K562 (cell line): ENCODE results near the gene FAM53A. TPM values are rescaled to one million over a fixed set of nuclear protein-coding genes. Genes with fewer than 3 reads are reported as not detected.

Experiments used
- ATAC-seq: fragments of 200-7000 bp; cut with Tn5 transposase; 3 replicates; pipeline ENCODE4 v1.9.1; 2020; ENCODE audit warnings: moderate library complexity
- BruUV-seq: library from RNA; stranded (reverse); fragments of 400-500 nt; replicated peaks from 2 replicates; lab custom pipeline; 2021; lab: Mats Ljungman, UMichigan
- CTCF ChIA-PET: fragments of 300-600 bp; formaldehyde crosslinking; extraction: SDS; loops from one replicate; lab custom pipeline; 2021; ENCODE audit warnings: low intra/inter-chr PET ratio; lab: Yijun Ruan, JAX
- POLR2A ChIA-PET: fragments of 300-600, 350-650 bp; sonication (Branson Sonifier 250); formaldehyde crosslinking; extraction: SDS; loops from one replicate; lab custom pipeline; 2021; ENCODE audit warnings: antibody characterized with exemption, inconsistent platforms; lab: Yijun Ruan, JAX
- DNase-seq, 4 experiments: peaks; one replicate each; pipeline versions ENCODE4 v3.0.0 to v3.0.0-alpha.2; 2011 to 2018; ENCODE audit warnings: low spot score in 3 of 4, mixed read lengths in 3 of 4; ENCODE audit errors: extremely low read depth in 1 of 4
- FAIRE-seq: peaks from 2 replicates; lab custom pipeline; 2011; peaks lifted over from hg19 to GRCh38; lab: Jason Lieb, UNC
- H2AFZ ChIP-seq: 2 replicates; pipeline ENCODE4 v1.6.0; 2011; ENCODE audit warnings: low read depth, low read length, control low read depth, inconsistent platforms
- H3K27ac ChIP-seq: fragments of 200-600 bp; 3 replicates; pipeline ENCODE4 v1.8.0; 2011; ENCODE audit warnings: low read depth, mild to moderate bottlenecking, control low read depth, inconsistent platforms, low read length, moderate library complexity, mixed read lengths; ENCODE audit errors: extremely low read depth
- H3K27me3 ChIP-seq, 2 experiments: fragments of 300-600 bp in 1 of 2; 2 replicates in 1 of 2; 3 replicates in 1 of 2; pipeline versions ENCODE4 v1.6.0 to v1.8.0; 2011; ENCODE audit warnings: inconsistent platforms in 2 of 2, low read length in 2 of 2, mild to moderate bottlenecking in 1 of 2, mixed read lengths in 1 of 2, moderate library complexity in 1 of 2; ENCODE audit not compliant: control insufficient read depth in 2 of 2, insufficient read depth in 2 of 2
- H3K36me3 ChIP-seq: fragments of 300-600 bp; 3 replicates; pipeline ENCODE4 v1.8.0; 2011; ENCODE audit warnings: mild to moderate bottlenecking, low read length, inconsistent platforms; ENCODE audit not compliant: control insufficient read depth, insufficient read depth
- H3K4me1 ChIP-seq, 2 experiments: fragments of 200-600 bp in 1 of 2; replicated peaks in 1 of 2; 2 replicates in 1 of 2; 3 replicates in 1 of 2; pipeline versions ENCODE4 v1.5.1 to v1.8.0; 2011; ENCODE audit warnings: inconsistent platforms in 2 of 2, low read length in 2 of 2, mild to moderate bottlenecking in 1 of 2, mixed read lengths in 1 of 2, moderate library complexity in 1 of 2; ENCODE audit not compliant: control insufficient read depth in 2 of 2, insufficient read depth in 2 of 2
- H3K4me2 ChIP-seq: 2 replicates; pipeline ENCODE4 v1.6.1; 2011; ENCODE audit warnings: low read length, control low read depth, inconsistent platforms, mixed read lengths; ENCODE audit not compliant: insufficient read depth
- H3K4me3 ChIP-seq: fragments of 200-600 bp; sonication (generic), shearing (Covaris generic); 2 replicates; pipeline ENCODE4 v1.5.1; 2016; ENCODE audit warnings: control low read depth, inconsistent platforms
- H3K79me2 ChIP-seq: fragments of 200-600 bp; 3 replicates; pipeline ENCODE4 v1.8.0; 2011; ENCODE audit warnings: low read length, inconsistent platforms; ENCODE audit not compliant: control insufficient read depth, insufficient read depth
- H3K9ac ChIP-seq, 2 experiments: 2 replicates each; pipeline versions ENCODE4 v1.6.0 to v1.6.1; 2011; ENCODE audit warnings: low read depth in 2 of 2, low read length in 2 of 2, control low read depth in 1 of 2, inconsistent platforms in 1 of 2, mild to moderate bottlenecking in 1 of 2, mixed read lengths in 1 of 2; ENCODE audit not compliant: insufficient read depth in 1 of 2
- H3K9me1 ChIP-seq: one replicate; pipeline ENCODE4 v1.6.0; 2011; ENCODE audit warnings: inconsistent platforms, mild to moderate bottlenecking, low read length, moderate library complexity; ENCODE audit not compliant: control insufficient read depth, insufficient read depth
- H3K9me3 ChIP-seq: replicated peaks from 2 replicates; pipeline ENCODE4 v1.5.1; 2011; ENCODE audit warnings: low read depth, low read length, inconsistent platforms; ENCODE audit not compliant: control insufficient read depth, insufficient read depth
- H4K20me1 ChIP-seq: replicated peaks from 2 replicates; pipeline ENCODE4 v1.6.1; 2011; ENCODE audit warnings: low read length, inconsistent platforms, mixed read lengths; ENCODE audit not compliant: control insufficient read depth, insufficient read depth
- ATF1 ChIP-seq, 2 experiments: fragments of 450-650 bp in 1 of 2; IDR thresholded peaks; 2 replicates each; pipeline ENCODE4 v1.6.1; 2016; ENCODE audit warnings: missing compliant biosample characterization in 1 of 2, missing genetic modification characterization in 1 of 2
- CXXC5 ChIP-seq: fragments of 250-450 bp; sonication (Bioruptor Pico); IDR thresholded peaks from 2 replicates; pipeline ENCODE4 v1.8.0; 2022; ENCODE audit warnings: inconsistent platforms, mild to moderate bottlenecking, moderate library complexity
- EHMT2 ChIP-seq: fragments of 450-650 bp; IDR thresholded peaks from 2 replicates; pipeline ENCODE4 v1.6.1; 2018; ENCODE audit warnings: antibody characterized with exemption
- EP400 ChIP-seq: fragments of 450-650 bp; IDR thresholded peaks from 2 replicates; pipeline ENCODE4 v1.6.1; 2017; ENCODE audit warnings: antibody characterized with exemption, mild to moderate bottlenecking, moderate library complexity
- L3MBTL2 ChIP-seq: fragments of 450-650 bp; IDR thresholded peaks from 2 replicates; pipeline ENCODE4 v1.6.1; 2016; ENCODE audit warnings: mild to moderate bottlenecking, moderate library complexity
- MEF2D ChIP-seq: conservative IDR thresholded peaks from 2 replicates; pipeline ENCODE4 v1.6.1; 2016; ENCODE audit warnings: low read depth, missing genetic modification characterization, missing compliant biosample characterization
- MYNN ChIP-seq, 2 experiments: sonication (generic); formaldehyde crosslinking in 1 of 2; IDR thresholded peaks; 2 replicates each; pipeline versions ENCODE4 v1.5.0 to v1.6.1; 2016 to 2020; ENCODE audit warnings: antibody characterized with exemption in 1 of 2, missing genetic modification reagents in 1 of 2
- NRF1 ChIP-seq, 2 experiments: fragments of 450-650 bp; IDR thresholded peaks in 1 of 2; conservative IDR thresholded peaks in 1 of 2; 2 replicates each; pipeline ENCODE4 v1.6.1; 2014; ENCODE audit warnings: mild to moderate bottlenecking in 2 of 2
- PHF20 ChIP-seq: fragments of 450-650 bp; IDR thresholded peaks from 2 replicates; pipeline ENCODE4 v1.6.1; 2018; ENCODE audit not compliant: partially characterized antibody
- TFAP4 ChIP-seq: sonication (generic); formaldehyde crosslinking; IDR thresholded peaks from 2 replicates; pipeline ENCODE4 v1.8.0; 2022; ENCODE audit warnings: missing genetic modification reagents, mild to moderate bottlenecking, moderate library complexity, borderline replicate concordance
- TRIM24 ChIP-seq, 2 experiments: fragments of 450-650 bp; IDR thresholded peaks; 2 replicates each; pipeline ENCODE4 v1.6.1; 2016
- ZBTB12 ChIP-seq: fragments of 250-450 bp; sonication (Bioruptor Pico); IDR thresholded peaks from 2 replicates; pipeline ENCODE4 v1.4.0; 2020
- ZFX ChIP-seq: sonication (generic); formaldehyde crosslinking; IDR thresholded peaks from 2 replicates; pipeline ENCODE4 v1.8.0; 2022; ENCODE audit warnings: mild to moderate bottlenecking, missing genetic modification reagents, moderate library complexity
- WGBS: fragments of 100-300 bp; shearing (Covaris generic); methylation state at CpG from one replicate; pipeline ENCODE4 v1.1.6; 2016; ENCODE audit warnings: low coverage, mixed read lengths; ENCODE audit not compliant: insufficient coverage; ENCODE audit errors: missing lambda C conversion rate; 5-methylcytosine and 5-hydroxymethylcytosine counted together
- in situ Hi-C: fragments of 300-500 bp; cut with MboI; formaldehyde crosslinking; loops from 4 replicates; pipeline ENCODE4 v1.15.0; 2018; ENCODE audit warnings: inconsistent platforms, mixed read lengths
- intact Hi-C: fragments of 100-400 bp; cut with micrococcal nuclease; formaldehyde crosslinking; loops from 2 replicates; pipeline ENCODE4 v1.14.2; 2022
- polyA plus RNA-seq, 8 experiments: library from polyadenylated mRNA; depleted of rRNA in 4 of 8; stranded (reverse) in 5 of 8; unstranded in 3 of 8; fragments of >200 nt; fragmentation: Nextera tagmentation in 2 of 8; fragmentation: Illumina TruSeq in 1 of 8; extraction: Ambion mirVana in 2 of 8; extraction: Trizol in 1 of 8; gene quantifications; 2 replicates each; pipeline versions ENCODE4 v1.2.1 to v1.2.3, GENCODE V29; 2011 to 2014; ENCODE audit warnings: inconsistent platforms in 1 of 8, missing spikeins in 1 of 8
- total RNA-seq, 7 experiments: library from RNA; depleted of rRNA in 6 of 7; stranded (reverse); fragments of >200 nt in 6 of 7; fragmentation: Illumina TruSeq in 2 of 7; extraction: Trizol in 2 of 7; gene quantifications; 2 replicates each; pipeline versions ENCODE4 v1.2.1 to v1.2.3, GENCODE V29; 2011 to 2021; ENCODE audit warnings: low replicate concordance in 1 of 7
- TF ChIP-seq, protein P1 (sequence below): fragments of 200-800 bp; sonication (Bioruptor generic); IDR thresholded peaks from 2 replicates; pipeline ENCODE4 v1.6.1; 2017; ENCODE audit warnings: missing genetic modification characterization, missing compliant biosample characterization
- TF ChIP-seq, protein P2 (sequence below): fragments of 450-650 bp; IDR thresholded peaks from 2 replicates; pipeline ENCODE4 v1.6.1; 2014; ENCODE audit warnings: low read depth, mild to moderate bottlenecking, moderate library complexity, borderline replicate concordance

The FAM53A gene
- total and polyA plus RNA-seq, 9 of the 15 experiments (the other 6 are each of a cell fraction or from before 2014, with no cell fraction given): 0.53 to 2.7 (median 1.4) TPM; not detected in 2

- ChIA-PET CTCF (no interaction called here), POLR2A (interaction anchor here (4.0 kb wide), 1 partner anchor 10 kb away, joined by 15 read pairs; no protein-coding TSS in a partner anchor)
- 29% methylated on average over 26 of the region's 36 CpGs for WGBS
- in situ Hi-C loops (no loop called here), intact Hi-C loops (no loop called here)
- no peaks in the 10 kb centered on the region for H3K9me1 ChIP-seq
- H3K36me3 ChIP-seq: no peaks in the 10 kb centered on the region
- peaks cover 16% of the 10 kb centered on the region for H3K9me3 ChIP-seq
- no peaks in the 10 kb centered on the region for H4K20me1 ChIP-seq
- H3K79me2 ChIP-seq: no peaks in the 10 kb centered on the region
- peak overlapping the region; percentile 12; the same call in 1 of the 3 replicates for H3K27ac ChIP-seq
- H3K9ac ChIP-seq: no peak overlapping the region
- no peak for ATAC-seq
- no TSS peak for BruUV-seq
- H3K4me2 ChIP-seq: peak overlapping the region; percentile 33; the same call in 1 of the 2 replicates
- H3K27me3 ChIP-seq: peaks cover 0 to 9% of the 10 kb centered on the region in 2 experiments; a peak in 2 of 5 replicates
- H3K4me1 ChIP-seq: peaks cover 11 to 48% of the 10 kb centered on the region in 2 experiments
- no peak for FAIRE-seq
- peak overlapping the region; percentile 46 for H2AFZ ChIP-seq
- DNase-seq: peak in 2 of 4 experiments; percentile 28 to 29
- no peak overlapping the region for H3K4me3 ChIP-seq
- TF ChIP-seq PHF20 (peak; percentile 23), TRIM24 (IDR thresholded peaks at IDR 0.05) (0 out of 4 replicates have a peak, but pooled peaks of 1 of the 2 experiments have one; percentile 21), CXXC5 (peak; percentile 39), MYNN (IDR thresholded peaks at IDR 0.05) (no peak), MYNN (CRISPR knock-in tag; IDR thresholded peaks at IDR 0.05) (no peak), TFAP4 (peak; percentile 75), ZBTB12 (CRISPR knock-in tag) (0 out of 2 replicates have a peak, but pooled peaks have one; percentile 40), ZFX (peak; percentile 51), EP400 (no peak), MEF2D (tag) (peak; percentile 92), EHMT2 (no peak), ATF1 (CRISPR knock-in tag; IDR thresholded peaks at IDR 0.05) (no peak), ATF1 (tag; IDR thresholded peaks at IDR 0.05) (peak; percentile 45; the same call in 1 of the 2 replicates), L3MBTL2 (peak; percentile 37; the same call in 1 of the 2 replicates), NRF1 (conservative IDR thresholded peaks at IDR 0.05 in 1 of 2, IDR thresholded peaks at IDR 0.05 in 1 of 2) (0 out of 4 replicates have a peak, but pooled peaks of 1 of the 2 experiments have one; percentile 11)
- TF ChIP-seq, protein P1, sequence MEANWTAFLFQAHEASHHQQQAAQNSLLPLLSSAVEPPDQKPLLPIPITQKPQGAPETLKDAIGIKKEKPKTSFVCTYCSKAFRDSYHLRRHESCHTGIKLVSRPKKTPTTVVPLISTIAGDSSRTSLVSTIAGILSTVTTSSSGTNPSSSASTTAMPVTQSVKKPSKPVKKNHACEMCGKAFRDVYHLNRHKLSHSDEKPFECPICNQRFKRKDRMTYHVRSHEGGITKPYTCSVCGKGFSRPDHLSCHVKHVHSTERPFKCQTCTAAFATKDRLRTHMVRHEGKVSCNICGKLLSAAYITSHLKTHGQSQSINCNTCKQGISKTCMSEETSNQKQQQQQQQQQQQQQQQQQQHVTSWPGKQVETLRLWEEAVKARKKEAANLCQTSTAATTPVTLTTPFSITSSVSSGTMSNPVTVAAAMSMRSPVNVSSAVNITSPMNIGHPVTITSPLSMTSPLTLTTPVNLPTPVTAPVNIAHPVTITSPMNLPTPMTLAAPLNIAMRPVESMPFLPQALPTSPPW (CRISPR knock-in tag): peak; percentile 37; the same call in 1 of the 2 replicates
- TF ChIP-seq, protein P2, sequence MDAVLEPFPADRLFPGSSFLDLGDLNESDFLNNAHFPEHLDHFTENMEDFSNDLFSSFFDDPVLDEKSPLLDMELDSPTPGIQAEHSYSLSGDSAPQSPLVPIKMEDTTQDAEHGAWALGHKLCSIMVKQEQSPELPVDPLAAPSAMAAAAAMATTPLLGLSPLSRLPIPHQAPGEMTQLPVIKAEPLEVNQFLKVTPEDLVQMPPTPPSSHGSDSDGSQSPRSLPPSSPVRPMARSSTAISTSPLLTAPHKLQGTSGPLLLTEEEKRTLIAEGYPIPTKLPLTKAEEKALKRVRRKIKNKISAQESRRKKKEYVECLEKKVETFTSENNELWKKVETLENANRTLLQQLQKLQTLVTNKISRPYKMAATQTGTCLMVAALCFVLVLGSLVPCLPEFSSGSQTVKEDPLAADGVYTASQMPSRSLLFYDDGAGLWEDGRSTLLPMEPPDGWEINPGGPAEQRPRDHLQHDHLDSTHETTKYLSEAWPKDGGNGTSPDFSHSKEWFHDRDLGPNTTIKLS: peak; percentile 68; the same call in 1 of the 2 replicates
Observed at GRCh38 chr4:1592068-1592708, 91.9 kb downstream of the FAM53A start.
